GM10266 (cell line): ENCODE measurements around the gene CDK10.

ENCODE experiments used
- DNase-seq: peaks from one replicate; pipeline ENCODE4 v3.0.0; 2012; ENCODE audit errors: extremely low spot score
- TF ChIP-seq, protein P1 (sequence below): IDR thresholded peaks from 2 replicates; pipeline ENCODE4 v1.5.1; 2012; ENCODE audit warnings: mild to moderate bottlenecking, low read depth; ENCODE audit not compliant: control insufficient read depth, insufficient read depth; ENCODE audit errors: missing control alignments

Gene CDK10

DNA sequence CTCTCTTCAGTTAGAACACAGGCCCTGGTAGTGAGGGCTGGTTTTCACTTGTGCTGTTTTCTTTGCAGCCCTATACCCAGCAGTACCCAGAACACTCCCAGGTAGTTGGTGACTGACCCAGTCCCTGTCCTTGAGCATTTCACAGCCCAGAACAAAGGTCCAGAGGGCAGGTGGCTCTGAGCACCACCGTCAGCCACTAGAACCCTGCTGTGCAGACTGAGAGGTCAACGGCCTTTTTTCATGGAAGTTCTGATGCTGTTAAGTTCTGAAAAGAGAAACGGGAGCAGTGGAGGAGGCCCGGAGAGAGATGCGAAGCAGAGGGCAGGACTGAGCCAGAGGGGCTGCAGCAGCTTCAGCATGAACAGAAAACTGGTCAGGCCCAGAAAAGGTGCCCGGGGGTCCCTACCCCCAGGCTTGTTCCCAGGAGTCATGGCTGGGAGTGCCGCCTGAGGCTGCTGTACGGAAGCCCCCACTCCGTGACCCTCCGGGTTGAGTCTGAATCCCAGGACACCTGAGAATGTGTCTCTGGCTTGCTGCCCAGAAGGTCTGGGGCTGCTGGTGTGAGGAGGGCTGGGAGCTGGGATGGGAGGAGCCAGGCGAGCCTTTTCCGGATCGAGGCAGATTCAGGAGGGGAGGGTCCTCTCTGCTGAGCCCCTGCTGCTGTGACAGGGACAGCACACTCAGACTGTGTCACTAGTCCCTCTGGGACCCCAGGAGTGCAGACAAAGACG lies 43.5 kb downstream of the CDK10 start:
- TF ChIP-seq, protein P1, sequence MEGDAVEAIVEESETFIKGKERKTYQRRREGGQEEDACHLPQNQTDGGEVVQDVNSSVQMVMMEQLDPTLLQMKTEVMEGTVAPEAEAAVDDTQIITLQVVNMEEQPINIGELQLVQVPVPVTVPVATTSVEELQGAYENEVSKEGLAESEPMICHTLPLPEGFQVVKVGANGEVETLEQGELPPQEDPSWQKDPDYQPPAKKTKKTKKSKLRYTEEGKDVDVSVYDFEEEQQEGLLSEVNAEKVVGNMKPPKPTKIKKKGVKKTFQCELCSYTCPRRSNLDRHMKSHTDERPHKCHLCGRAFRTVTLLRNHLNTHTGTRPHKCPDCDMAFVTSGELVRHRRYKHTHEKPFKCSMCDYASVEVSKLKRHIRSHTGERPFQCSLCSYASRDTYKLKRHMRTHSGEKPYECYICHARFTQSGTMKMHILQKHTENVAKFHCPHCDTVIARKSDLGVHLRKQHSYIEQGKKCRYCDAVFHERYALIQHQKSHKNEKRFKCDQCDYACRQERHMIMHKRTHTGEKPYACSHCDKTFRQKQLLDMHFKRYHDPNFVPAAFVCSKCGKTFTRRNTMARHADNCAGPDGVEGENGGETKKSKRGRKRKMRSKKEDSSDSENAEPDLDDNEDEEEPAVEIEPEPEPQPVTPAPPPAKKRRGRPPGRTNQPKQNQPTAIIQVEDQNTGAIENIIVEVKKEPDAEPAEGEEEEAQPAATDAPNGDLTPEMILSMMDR, result no peak
- no peak for DNase-seq

DNA sequence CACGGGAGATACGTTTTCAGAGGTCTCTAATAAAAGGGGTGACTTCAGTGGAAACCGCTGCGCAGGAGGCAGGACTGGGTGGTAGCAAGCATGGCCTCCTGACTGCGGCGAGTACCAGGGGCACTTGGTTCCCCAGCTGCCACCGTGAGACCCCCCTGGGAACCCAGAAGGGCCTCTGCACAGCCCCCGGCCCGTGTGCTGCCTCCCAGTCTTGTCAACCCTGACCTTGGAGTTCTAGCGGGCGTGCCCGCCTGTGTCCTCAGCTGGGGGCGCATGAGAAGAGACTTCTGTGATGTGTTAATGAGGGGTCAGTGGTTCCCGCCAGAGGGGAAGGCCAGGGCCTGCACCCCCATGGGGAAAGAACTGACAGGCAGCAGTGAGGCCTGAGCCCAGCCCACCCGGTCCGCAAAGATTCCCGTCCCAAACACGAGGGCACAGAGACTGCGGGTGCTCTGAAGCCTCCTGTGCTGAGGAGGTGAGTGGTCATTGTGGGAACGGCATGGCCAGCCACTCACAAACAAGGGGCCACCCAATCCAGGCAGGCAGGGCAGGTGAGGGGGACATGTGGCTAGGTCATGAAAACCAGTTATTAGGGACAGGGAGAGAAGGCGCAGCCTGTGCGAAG lies 44.2 kb downstream of the CDK10 start:
- TF ChIP-seq, protein P1, result no peak
- DNase-seq, result no peak

DNA sequence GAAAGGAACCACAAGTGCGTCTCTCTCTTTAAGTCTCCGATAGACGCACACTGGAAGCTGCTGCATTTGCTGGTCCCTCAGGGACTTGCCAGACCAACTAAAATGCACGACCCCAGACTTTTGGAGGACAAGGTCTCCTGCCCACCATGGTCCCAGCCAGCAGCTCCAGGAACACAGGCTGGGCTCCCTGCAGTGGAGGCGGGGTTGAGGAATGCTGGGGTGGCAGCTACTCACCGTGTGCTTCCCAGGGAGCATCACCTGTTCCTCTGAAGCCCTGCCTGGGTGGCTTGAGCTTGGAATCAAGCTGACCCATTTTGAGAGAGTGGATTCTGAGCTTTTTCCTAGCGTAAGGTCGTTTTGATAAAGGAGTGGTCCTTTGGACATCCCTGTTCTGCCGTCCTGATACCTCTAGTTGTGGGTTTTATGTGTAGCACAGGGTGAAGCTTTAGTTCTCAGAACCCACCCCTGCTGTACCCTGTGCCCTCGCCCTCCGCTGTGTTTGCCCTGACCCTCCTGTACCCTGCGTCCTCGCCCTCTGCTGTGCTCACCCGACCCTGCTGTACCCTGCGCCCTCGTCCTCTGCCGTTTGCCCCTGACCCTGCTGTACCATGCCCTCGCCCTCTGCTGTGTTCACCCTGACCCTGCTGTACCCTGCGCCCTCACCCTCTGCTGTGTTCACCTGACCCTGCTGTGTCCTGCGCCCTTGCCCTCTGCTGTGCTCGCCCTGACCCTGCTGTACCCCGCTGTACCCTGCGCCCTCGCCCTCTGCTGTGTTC lies 45.8 kb downstream of the CDK10 start:
- no peak for DNase-seq
- TF ChIP-seq, protein P1, result no peak

DNA sequence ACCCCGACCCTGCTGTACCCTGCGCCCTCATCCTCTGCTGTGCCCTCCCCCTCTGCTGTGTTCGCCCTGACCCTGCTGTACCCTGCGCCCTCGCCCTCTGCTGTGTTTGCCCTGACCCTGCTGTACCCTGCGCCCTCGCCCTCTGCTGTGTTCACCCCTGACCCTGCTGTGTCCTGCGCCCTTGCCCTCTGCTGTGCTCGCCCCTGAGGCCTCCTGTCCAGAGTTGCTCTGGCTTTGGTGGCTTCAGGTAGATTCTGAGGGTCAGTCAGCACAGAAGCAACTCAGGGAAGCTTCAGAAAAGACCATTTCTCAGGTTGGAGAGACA lies 46.4 kb downstream of the CDK10 start:
- no peak for DNase-seq
- TF ChIP-seq, protein P1, result no peak

DNA sequence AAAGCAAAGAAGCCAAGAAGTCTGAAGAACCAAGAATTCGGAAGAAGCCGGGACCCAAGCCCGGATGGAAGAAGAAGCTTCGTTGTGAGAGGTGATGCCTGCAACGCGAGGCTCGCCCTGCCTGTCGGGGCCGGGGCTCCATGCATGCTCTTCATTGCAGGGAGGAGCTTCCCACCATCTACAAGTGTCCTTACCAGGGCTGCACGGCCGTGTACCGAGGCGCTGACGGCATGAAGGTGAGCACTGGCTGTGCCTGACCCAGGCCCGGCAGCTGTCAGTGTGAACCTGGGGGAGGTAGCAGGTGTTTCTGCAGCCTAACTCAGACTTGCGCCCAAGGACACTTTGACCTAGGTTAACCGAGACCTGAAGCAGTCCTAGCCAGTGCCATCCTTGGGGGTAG lies 46.8 kb downstream of the CDK10 start:
- TF ChIP-seq, protein P1, result no peak

DNA sequence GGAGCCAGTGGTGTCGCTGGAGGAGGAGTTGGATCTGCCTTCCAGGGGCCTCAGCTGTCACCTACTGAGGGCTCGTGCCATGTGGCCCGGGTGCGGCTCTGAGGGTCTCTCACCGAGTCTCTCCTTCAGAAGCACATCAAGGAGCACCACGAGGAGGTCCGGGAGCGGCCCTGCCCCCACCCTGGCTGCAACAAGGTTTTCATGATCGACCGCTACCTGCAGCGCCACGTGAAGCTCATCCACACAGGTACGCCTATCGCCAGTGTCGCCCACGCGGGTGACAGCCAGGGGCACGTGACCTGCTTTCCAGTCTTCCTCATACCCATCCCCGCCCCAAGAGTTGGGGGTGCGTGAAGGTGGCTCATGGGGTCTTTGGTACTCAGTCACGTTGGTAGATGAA lies 47.3 kb downstream of the CDK10 start:
- TF ChIP-seq, protein P1, result no peak
- no peak for DNase-seq

More for the DNA sequence above, 46.8 kb downstream of the CDK10 start:
- DNase-seq, result no peak

DNA sequence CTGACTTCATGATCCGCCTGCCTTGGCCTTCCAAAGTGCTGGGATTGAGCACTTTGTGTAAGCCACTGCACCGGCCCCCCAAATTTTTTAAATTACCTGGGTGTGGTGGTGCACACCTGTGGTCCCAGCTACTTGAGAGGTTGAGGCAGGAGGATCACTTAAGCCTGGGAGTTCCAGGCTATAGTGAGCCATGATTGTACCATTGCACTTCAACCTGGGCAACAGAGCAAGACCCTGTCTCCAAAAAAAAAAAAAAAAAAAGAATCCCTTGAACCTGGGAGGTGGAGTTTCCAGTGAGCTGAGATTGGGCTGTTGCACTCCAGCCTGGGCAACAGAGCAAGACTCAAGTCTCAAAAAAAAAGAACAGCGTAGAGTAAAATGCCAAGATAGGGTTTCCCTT lies 50.1 kb downstream of the CDK10 start:
- TF ChIP-seq, protein P1, result no peak
- no peak for DNase-seq
